ENCODE measurements around the gene KRT13.
"Not testable (repeated sequence)": the region's sequence is repeated elsewhere in the genome, so short reads cannot be mapped to it uniquely, and the experiment has no call there.

The KRT13 gene

GRCh38 chr17:41505007-41505808 is at the start of gene KRT13:
Gene KRT13 (minus strand): TSS chr17:41505612. CDS start chr17:41505550, 62 bp downstream.
- no peak for DNase-seq

- no peak for DNase-seq
These were observed 48.7 kb upstream of the KRT13 start for GRCh38 chr17:41553987-41554680.

- no peak for DNase-seq
These were observed 47.8 kb upstream of the KRT13 start for GRCh38 chr17:41553176-41553575.

GRCh38 chr17:41552455-41552854 is 47.0 kb upstream of the KRT13 start:
- DNase-seq, result no peak

GRCh38 chr17:41551365-41551764 is 46.0 kb upstream of the KRT13 start:
- no peak for DNase-seq

GRCh38 chr17:41549596-41550039 is 44.2 kb upstream of the KRT13 start:
- DNase-seq, result no peak

GRCh38 chr17:41548844-41549595 is 43.6 kb upstream of the KRT13 start:
- peak; percentile 93 for DNase-seq

GRCh38 chr17:41547921-41548843 is 42.8 kb upstream of the KRT13 start:
- DNase-seq, result peak; percentile 68

GRCh38 chr17:41547378-41547841 is 42.0 kb upstream of the KRT13 start:
- peak; percentile 83 for DNase-seq

GRCh38 chr17:41546819-41547218 is 41.4 kb upstream of the KRT13 start:
- no peak for DNase-seq

- no peak for DNase-seq
These were observed 40.5 kb upstream of the KRT13 start for GRCh38 chr17:41545829-41546410.

- DNase-seq, result no peak
These were observed 39.5 kb upstream of the KRT13 start for GRCh38 chr17:41544935-41545334.

- DNase-seq, result peak; percentile 56
These were observed 39.1 kb upstream of the KRT13 start for GRCh38 chr17:41544491-41544892.

GRCh38 chr17:41542786-41543185 is 37.4 kb upstream of the KRT13 start:
- DNase-seq, result not testable (repeated sequence)

- no peak for DNase-seq
These were observed 36.9 kb upstream of the KRT13 start for GRCh38 chr17:41542357-41542756.

- peak; percentile 26 for DNase-seq
These were observed 35.7 kb upstream of the KRT13 start for GRCh38 chr17:41540921-41541625.

GRCh38 chr17:41539979-41540701 is 34.7 kb upstream of the KRT13 start:
- DNase-seq, result peak; percentile 33

GRCh38 chr17:41539071-41539492 is 33.7 kb upstream of the KRT13 start:
- no peak for DNase-seq

GRCh38 chr17:41538565-41538991 is 33.2 kb upstream of the KRT13 start:
- DNase-seq, result no peak

- no peak for DNase-seq
These were observed 32.6 kb upstream of the KRT13 start for GRCh38 chr17:41537990-41538389.
